SK-N-MC (cell line): ENCODE measurements around the gene PROB1.

Source experiments
- EZH2 ChIP-seq: fragments of 200-600 bp; sonication (generic); IDR thresholded peaks from one replicate; pipeline ENCODE4 v1.6.1; 2017; ENCODE audit warnings: antibody characterized with exemption
- FOXP2 ChIP-seq: optimal IDR thresholded peaks from 2 replicates; pipeline ENCODE3; 2011; ENCODE audit warnings: mild to moderate bottlenecking, moderate library complexity; ENCODE audit not compliant: insufficient read depth; ENCODE audit errors: extremely low read length, control extremely low read depth
- POLR2AphosphoS5 ChIP-seq: IDR thresholded peaks from 2 replicates; pipeline ENCODE4 v1.6.1; 2012; ENCODE audit warnings: mild to moderate bottlenecking, low read depth, low read length, borderline replicate concordance

- TF ChIP-seq POLR2AphosphoS5 = no peak
- no peak for TF ChIP-seq EZH2
- no peak for TF ChIP-seq FOXP2
Measured at GRCh38 chr5:139381837-139382761, 12.8 kb downstream of the PROB1 start.
